Amygdala (tissue), 56 donors: ENCODE results near the gene SCAMP5.
A peak's percentile ranks its signal among the peaks of the same experiment; 100 is the strongest.

Experiments used
- DNase-seq, 56 donors: peaks; one replicate each; lab custom pipeline; 2025; lab: John Stamatoyannopoulos, UW

SCAMP5 gene

DNA sequence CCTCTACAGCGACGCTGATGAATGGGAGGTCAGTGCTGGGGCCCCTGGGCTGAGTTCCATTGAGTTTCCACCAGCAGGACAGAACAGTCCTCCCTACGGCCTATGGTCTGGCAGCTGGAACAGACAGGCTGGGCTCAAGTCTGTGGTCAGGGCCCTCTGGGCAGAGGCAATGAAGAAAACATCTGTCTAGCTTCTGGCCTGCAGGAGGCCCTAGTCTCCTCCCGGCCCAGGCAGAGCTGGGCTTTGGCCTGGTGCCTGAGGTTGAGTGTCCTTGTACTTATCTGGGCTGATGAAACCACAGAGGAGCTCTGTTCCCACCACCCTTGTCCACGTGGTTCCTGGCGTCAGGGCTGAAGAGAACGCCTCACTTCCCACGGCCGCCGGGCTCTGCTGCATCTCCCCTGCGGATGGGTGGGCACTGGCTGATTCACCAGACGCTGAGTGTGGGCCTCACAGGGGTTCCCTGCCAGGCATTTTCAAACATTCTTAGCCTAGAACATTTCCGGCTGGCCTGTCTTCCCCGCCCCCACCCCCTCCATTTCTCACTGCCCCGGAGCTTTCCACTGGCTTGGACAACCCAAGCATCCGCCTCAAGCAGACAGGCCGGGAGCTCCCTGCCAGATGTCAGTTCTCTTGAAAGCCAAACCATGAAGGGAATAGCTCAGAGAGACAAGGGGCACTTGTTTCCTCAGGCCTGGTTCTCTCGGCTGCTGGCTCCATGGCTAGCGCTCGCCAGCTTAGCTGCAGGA lies 48.3 kb downstream of the SCAMP5 start:
- DNase-seq = peak in 55 of 56 donors; percentile 33 to 95 (median 87)

DNA sequence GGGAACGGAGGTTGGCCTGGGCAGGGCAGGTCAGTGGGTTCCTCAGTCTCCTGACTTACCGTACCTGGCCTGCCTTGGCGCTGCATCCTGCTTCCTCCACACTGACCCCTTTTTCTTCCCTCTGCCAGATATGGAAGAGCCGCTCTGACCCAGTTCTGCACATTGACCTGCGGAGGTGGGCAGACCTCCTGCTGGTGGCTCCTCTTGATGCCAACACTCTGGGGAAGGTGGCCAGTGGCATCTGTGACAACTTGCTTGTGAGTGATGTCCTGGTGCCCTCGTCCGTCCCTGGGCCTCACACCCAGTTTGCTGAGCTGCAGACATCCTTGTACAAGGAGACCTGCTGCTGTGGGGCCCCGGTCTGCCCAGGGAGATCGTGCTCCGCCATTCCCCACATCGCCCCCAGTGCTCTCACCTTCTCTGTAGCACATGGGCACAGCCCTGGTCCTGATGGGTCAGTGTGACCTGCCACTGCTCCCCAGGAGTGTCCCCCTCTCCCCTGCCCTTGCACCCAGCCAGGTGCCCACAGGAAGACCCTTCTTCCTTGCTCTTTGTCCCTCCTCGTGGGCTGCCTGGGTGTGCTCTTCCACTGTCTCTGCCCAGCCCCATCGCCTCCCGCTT lies 49.0 kb downstream of the SCAMP5 start:
- DNase-seq = no peak

- DNase-seq = no peak
Measured at GRCh38 chr15:75045332-75046015, 50.1 kb downstream of the SCAMP5 start.

DNA sequence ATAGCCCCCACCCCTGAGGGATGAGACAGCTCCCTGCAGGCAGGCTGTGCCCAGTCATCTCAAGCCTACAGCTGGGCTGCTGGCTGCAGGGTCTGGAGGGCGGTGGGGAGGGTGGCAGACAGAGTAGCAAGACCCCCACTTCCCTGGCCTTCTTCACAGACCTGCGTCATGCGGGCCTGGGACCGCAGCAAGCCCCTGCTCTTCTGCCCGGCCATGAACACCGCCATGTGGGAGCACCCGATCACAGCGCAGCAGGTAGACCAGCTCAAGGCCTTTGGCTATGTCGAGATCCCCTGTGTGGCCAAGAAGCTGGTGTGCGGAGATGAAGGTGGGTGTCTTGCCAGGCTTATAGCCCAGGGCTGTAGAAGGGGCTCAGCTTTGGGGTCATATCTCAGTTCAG lies 53.0 kb downstream of the SCAMP5 start:
- no peak for DNase-seq

DNA sequence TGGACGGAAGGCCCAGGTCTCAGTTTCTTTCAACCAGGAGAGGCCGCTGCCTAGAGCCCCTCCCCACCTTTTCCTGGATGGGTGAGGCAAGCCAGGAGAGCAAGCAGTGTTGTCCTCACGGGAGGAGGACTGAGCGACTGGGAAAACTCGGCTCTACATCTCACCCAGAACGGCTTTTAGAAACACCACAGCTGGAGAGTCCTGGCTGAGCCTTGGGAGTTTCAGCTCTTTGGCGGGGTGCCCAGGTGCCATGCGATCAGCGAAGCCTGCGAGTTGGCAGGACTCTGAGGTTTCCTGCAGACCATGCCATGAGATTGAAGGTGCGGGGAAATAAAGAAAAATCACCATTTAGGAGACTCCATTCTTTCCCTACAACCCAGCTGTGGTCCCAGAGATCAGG lies 54.0 kb downstream of the SCAMP5 start:
- peak in 49 of 56 donors; percentile 3 to 80 (median 44) for DNase-seq

DNA sequence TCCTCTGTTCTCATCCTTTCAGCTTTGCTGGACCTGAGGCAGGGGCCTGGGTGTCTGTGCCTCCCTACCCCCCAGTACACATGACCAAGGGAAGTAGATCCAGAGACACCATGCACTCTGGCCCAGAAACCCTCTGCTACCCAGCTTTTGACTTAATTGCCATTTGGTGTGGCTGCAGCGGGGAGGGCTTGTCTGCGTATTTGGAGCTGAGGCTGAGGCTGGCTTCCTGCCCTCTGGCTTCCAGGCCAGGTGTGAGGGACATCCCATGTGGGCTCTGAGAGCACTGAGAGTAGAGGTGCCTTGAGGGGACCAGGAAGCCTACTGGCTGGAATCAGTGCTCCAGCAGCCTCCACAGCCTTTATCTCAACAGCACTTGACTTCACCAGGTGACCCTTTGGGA lies 54.9 kb downstream of the SCAMP5 start:
- DNase-seq = no peak

DNA sequence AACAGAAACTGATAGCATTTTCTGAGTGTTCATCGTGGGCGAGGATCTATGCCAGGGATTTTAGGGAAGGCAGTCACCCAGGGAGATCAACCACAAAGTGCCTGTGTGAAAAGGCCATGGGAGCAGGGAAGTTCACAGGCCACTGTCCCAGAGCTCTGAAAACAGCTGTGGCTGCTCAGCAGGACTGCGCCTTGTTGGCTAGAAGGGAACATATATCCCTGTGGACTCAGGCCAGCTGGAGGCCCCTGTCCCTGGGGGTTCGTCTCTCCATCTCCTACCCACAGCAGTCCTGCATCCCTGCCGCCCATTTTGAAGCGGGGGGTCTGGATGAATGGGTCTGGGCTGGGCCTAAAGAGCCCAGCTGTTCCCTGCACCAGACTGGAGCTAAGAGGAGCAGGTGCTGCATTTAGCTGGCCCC lies 55.8 kb downstream of the SCAMP5 start:
- no peak for DNase-seq

- no peak for DNase-seq
Measured at GRCh38 chr15:75051711-75052110, 56.3 kb downstream of the SCAMP5 start.

DNA sequence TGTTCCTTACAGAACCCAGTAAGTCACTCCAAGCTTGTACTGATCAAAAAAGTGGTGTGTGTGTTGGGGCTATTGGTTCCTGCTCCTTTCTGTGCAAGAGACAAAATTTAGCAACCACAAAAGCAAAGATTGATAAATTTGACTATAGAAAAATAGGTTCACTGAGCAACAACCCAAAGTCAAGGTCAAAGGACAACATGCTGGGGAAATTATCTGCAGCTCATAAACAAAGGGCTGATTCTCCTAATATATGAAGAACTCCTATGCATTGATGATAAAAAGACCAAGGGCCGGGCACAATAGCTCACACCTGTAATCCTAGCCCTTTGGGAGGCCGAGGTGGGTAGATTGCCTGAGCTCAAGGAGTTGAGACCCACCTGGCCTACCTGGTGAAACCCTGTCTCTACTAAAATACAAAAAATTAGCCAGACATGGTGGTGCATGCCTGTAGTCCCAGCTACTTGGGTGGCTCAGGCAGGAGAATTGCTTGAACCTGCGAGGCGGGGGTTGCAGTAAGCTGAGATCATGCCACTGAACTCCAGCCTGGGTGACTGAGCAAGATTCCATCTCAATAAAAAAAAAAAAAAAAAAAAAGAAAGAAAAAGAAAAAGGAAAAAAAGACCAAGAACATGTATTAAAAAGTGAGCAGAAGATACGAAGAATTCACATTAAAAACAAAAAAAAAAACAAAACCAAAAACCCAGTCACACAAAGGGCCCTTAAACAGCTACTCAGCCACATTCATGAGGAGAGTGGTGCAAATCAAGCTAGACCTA lies 57.8 kb downstream of the SCAMP5 start:
- no peak for DNase-seq

DNA sequence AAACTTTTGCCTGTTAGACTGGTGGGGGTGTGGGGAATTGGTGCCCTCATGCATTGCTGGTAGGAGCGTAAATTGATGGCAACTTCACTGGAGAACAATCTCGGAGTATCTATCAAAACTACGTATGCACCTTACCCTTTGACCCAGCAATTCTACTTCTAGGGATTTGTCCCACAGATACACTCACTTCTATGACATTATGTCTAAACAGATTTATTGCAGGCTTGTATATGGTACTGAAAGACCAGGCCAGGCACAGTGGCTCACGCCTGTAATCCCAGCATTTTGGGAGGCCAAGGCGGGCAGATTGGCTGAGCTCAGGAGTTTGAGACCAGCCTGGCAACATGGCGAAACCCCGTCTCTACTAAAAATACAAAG lies 58.4 kb downstream of the SCAMP5 start:
- DNase-seq = no peak

GRCh38 chr15:75054172-75054897 lies 59.0 kb downstream of the SCAMP5 start:
- no peak for DNase-seq

DNA sequence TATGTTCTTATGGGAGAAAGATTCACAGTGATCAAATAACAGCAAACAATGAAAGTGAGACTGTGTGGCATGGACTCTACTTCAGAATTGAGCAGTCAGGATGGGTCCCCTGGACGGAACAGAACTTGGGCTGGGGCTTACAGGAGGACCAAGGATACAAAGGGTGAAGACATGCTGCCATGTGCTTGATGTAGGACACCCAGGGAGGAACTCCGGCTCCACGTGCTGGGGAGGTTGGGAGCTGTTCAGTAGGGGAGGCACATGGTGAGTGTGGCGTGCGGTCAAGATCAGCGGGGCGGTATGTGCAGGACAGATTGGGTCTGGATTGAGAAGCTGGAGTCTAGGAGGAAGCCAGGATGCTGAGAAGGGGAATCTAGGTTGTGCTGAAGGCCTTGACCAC lies 60.7 kb downstream of the SCAMP5 start:
- no peak for DNase-seq

- no peak for DNase-seq
Measured at GRCh38 chr15:75058127-75058905, 63.0 kb downstream of the SCAMP5 start.

GRCh38 chr15:75059607-75060006 lies 64.2 kb downstream of the SCAMP5 start:
- no peak for DNase-seq

GRCh38 chr15:75061272-75061671 lies 65.9 kb downstream of the SCAMP5 start:
- DNase-seq = no peak

DNA sequence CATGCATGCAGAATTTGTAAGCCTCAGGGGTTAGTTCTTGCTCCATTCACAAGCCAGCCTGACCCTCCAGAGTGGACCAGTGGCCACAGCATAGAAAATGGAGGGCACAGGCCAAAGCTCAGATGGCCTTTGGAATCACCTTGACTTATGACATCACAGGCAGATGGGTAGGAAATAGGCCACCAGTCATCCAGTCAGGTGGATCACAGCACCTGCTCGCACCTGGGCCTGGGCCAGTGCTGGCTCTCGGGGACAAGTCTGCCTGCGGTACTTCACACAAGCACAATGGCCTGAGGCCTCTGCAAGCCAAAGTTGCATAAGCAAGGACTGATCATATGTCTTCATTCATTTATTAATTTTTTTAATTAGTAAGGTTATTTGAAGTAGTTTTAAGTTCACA lies 67.3 kb downstream of the SCAMP5 start:
- DNase-seq = no peak

- DNase-seq = no peak
Measured at GRCh38 chr15:75063338-75063737, 68.0 kb downstream of the SCAMP5 start.

- DNase-seq = no peak
Measured at GRCh38 chr15:75063889-75064288, 68.5 kb downstream of the SCAMP5 start.

- no peak for DNase-seq
Measured at GRCh38 chr15:75064846-75065245, 69.5 kb downstream of the SCAMP5 start.

DNA sequence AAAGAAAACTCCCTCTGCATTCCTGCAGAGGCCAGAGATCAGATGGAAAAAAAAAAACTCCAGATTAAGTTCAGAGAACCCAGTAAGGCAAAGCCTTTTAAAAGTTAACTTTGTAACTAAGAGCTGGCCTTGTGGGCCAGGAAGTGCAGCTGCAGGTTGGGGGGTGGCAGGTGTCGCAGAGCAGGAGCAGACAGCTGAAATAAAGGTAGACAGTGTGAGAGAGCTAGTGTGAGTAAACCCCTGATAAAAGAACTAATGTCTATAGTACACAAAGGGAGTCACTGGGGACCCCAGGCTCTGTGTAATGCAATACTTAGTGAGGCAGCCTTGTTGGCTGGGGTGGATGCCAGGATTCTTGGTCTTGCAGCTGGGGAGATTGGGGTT lies 70.1 kb downstream of the SCAMP5 start:
- DNase-seq = no peak
